Renal cortex interstitium (tissue), 11 donors: ENCODE measurements around the gene FGF22. TPM values are rescaled to one million over a fixed set of nuclear protein-coding genes. Genes with fewer than 3 reads are reported as not detected.

Experiments used
- DNase-seq, 11 donors: peaks; one replicate each; pipeline ENCODE4 v3.0.0-alpha.2; 2013; ENCODE audit warnings: low read depth in 9 of 11, low spot score in 4 of 11; ENCODE audit errors: extremely low read depth in 1 of 11
- polyA plus RNA-seq, 3 donors: library from polyadenylated mRNA; unstranded; fragments of 120-200 nt; gene quantifications; one replicate each; pipeline ENCODE4 v1.2.1, GENCODE V29; 2013; ENCODE audit not compliant: insufficient read length in 3 of 3

Gene FGF22
- polyA plus RNA-seq, 3 donors = 0.31 to 1.1 (median 0.92) TPM

- no peak for DNase-seq
Observed at GRCh38 chr19:687569-688166, 48.0 kb downstream of the FGF22 start.

GRCh38 chr19:688214-688613 is 48.5 kb downstream of the FGF22 start:
- DNase-seq = no peak

- DNase-seq = no peak
Observed at GRCh38 chr19:688992-689391, 49.3 kb downstream of the FGF22 start.

- DNase-seq = no peak
Observed at GRCh38 chr19:690203-690602, 50.5 kb downstream of the FGF22 start.

Other genes starting within 250 kb of the FGF22 start
- 1 to 10 TPM; 2.0 to 3.9 (median 2.5) TPM for gene C2CD4C, start 230.7 kb upstream of the FGF22 start, polyA plus RNA-seq
- 10 to 100 TPM; 30.1 to 49.3 (median 33.1) TPM for gene SHC2, start 178.8 kb upstream of the FGF22 start, polyA plus RNA-seq
- 1 to 10 TPM; 3.4 to 6.5 (median 3.6) TPM for gene MADCAM1, start 143.4 kb upstream of the FGF22 start, polyA plus RNA-seq
- 10 to 100 TPM in 2 of 3 donors, 1 to 10 TPM in 1; 4.0 to 17.3 (median 13.0) TPM for gene TPGS1, start 132.4 kb upstream of the FGF22 start, polyA plus RNA-seq
- gene CDC34, start 108.1 kb upstream of the FGF22 start, polyA plus RNA-seq = 10 to 100 TPM; 48.3 to 75.3 (median 61.7) TPM
- under 1 TPM in 2 of 3 donors, not detected in 1; 0.29 to 0.53 TPM for gene GZMM, start 95.8 kb upstream of the FGF22 start, polyA plus RNA-seq
- gene BSG, start 67.3 kb upstream of the FGF22 start, polyA plus RNA-seq = 100 to 1,000 TPM; 359 to 541 (median 496) TPM
- under 1 TPM; 0.40 to 0.45 (median 0.42) TPM for gene HCN2, start 50.0 kb upstream of the FGF22 start, polyA plus RNA-seq
- gene POLRMT, start 6.3 kb upstream of the FGF22 start, polyA plus RNA-seq = 10 to 100 TPM; 54.6 to 68.8 (median 58.1) TPM
- 10 to 100 TPM; 21.1 to 36.8 (median 35.7) TPM for gene RNF126, start 23.3 kb downstream of the FGF22 start, polyA plus RNA-seq
- 10 to 100 TPM; 14.8 to 26.8 (median 20.7) TPM for gene FSTL3, start 36.5 kb downstream of the FGF22 start, polyA plus RNA-seq
- gene PRSS57, start 55.6 kb downstream of the FGF22 start, polyA plus RNA-seq = under 1 TPM; 0.13 to 0.20 (median 0.19) TPM
- gene PALM, start 69.1 kb downstream of the FGF22 start, polyA plus RNA-seq = 100 to 1,000 TPM in 2 of 3 donors, 10 to 100 TPM in 1; 69.0 to 111 (median 105) TPM
- gene MISP, start 111.2 kb downstream of the FGF22 start, polyA plus RNA-seq = 10 to 100 TPM in 1 of 3 donors, 1 to 10 TPM in 2; 4.4 to 14.4 (median 5.8) TPM
- 100 to 1,000 TPM; 349 to 460 (median 382) TPM for gene PTBP1, start 157.6 kb downstream of the FGF22 start, polyA plus RNA-seq
- gene PLPPR3, start 182.1 kb downstream of the FGF22 start, polyA plus RNA-seq = 10 to 100 TPM in 2 of 3 donors, 1 to 10 TPM in 1; 8.2 to 19.3 (median 15.8) TPM
- 1 to 10 TPM; 1.4 to 1.9 (median 1.9) TPM for gene AZU1, start 188.0 kb downstream of the FGF22 start, polyA plus RNA-seq
- gene PRTN3, start 201.1 kb downstream of the FGF22 start, polyA plus RNA-seq = 1 to 10 TPM in 2 of 3 donors, under 1 TPM in 1; 0.81 to 2.4 (median 1.6) TPM
- under 1 TPM; 0.33 to 0.98 (median 0.34) TPM for gene ELANE, start 212.4 kb downstream of the FGF22 start, polyA plus RNA-seq
- gene CFD, start 219.8 kb downstream of the FGF22 start, polyA plus RNA-seq = 1 to 10 TPM; 1.9 to 4.9 (median 3.9) TPM